Astrocyte of the cerebellum (primary cell): ENCODE results near the gene CTIF.
"Not testable (repeated sequence)": the region's sequence is repeated elsewhere in the genome, so short reads cannot be mapped to it uniquely, and the experiment has no call there.

Experiments used
- DNase-seq: peaks from one replicate; pipeline ENCODE4 v3.0.0-alpha.2; 2011; ENCODE audit warnings: low read depth
- H3K4me3 ChIP-seq: 2 replicates; pipeline ENCODE4 v1.5.1; 2011; ENCODE audit warnings: mild to moderate bottlenecking, low read depth, low read length, moderate library complexity
- CTCF ChIP-seq: IDR thresholded peaks from 2 replicates; pipeline ENCODE4 v1.5.1; 2012; ENCODE audit warnings: low read length, low read depth, moderate library complexity, mild to moderate bottlenecking; ENCODE audit errors: missing control alignments
- in situ Hi-C: cut with HindIII; loops from 2 replicates; pipeline ENCODE4 v1.10.0; 2017; ENCODE audit warnings: low sequenced_read_pairs

Gene CTIF

GRCh38 chr18:48811401-48811800 is 272.6 kb downstream of the CTIF start:
- no peak for DNase-seq
- TF ChIP-seq CTCF, result no peak
- in situ Hi-C loops, result no loop called here
- no peak overlapping the region for H3K4me3 ChIP-seq

GRCh38 chr18:48811977-48812451 is 273.2 kb downstream of the CTIF start:
- not testable (repeated sequence) for H3K4me3 ChIP-seq, DNase-seq

GRCh38 chr18:48813321-48813720 is 274.5 kb downstream of the CTIF start:
- in situ Hi-C loops, result no loop called here
- no peak for TF ChIP-seq CTCF
- DNase-seq, result no peak
- H3K4me3 ChIP-seq, result no peak overlapping the region

More at GRCh38 chr18:48811977-48812451, 273.2 kb downstream of the CTIF start:
- in situ Hi-C loops, result not testable (repeated sequence)

GRCh38 chr18:48813833-48814489 is 275.1 kb downstream of the CTIF start:
- no peak overlapping the region for H3K4me3 ChIP-seq
- in situ Hi-C loops, result no loop called here
- no peak for TF ChIP-seq CTCF
- no peak for DNase-seq

GRCh38 chr18:48814490-48815178 is 275.8 kb downstream of the CTIF start:
- no peak for TF ChIP-seq CTCF
- in situ Hi-C loops, result no loop called here
- H3K4me3 ChIP-seq, result no peak overlapping the region
- no peak for DNase-seq

GRCh38 chr18:48815179-48815515 is 276.3 kb downstream of the CTIF start:
- no peak overlapping the region for H3K4me3 ChIP-seq
- TF ChIP-seq CTCF, result no peak
- in situ Hi-C loops, result no loop called here
- no peak for DNase-seq
